Panc1 (cell line): ENCODE results near the gene BIRC6. TPM values are rescaled to one million over a fixed set of nuclear protein-coding genes. Genes with fewer than 3 reads are reported as not detected.

Experiments used
- ATAC-seq: fragments of 200-7000 bp; cut with Tn5 transposase; 2 replicates; pipeline ENCODE4 v1.9.1; 2020; ENCODE audit warnings: mild to moderate bottlenecking, moderate library complexity
- BruUV-seq: library from RNA; stranded (reverse); fragments of 400-500 nt; replicated peaks from 2 replicates; lab custom pipeline; 2021; lab: Mats Ljungman, UMichigan
- CTCF ChIA-PET: fragments of 300-600 bp; sonication (Branson Sonifier 250); formaldehyde crosslinking; loops from one replicate; lab custom pipeline; 2022; ENCODE audit warnings: antibody characterized with exemption; lab: Charles Lee
- POLR2A ChIA-PET: fragments of 300-600 bp; sonication (Branson Sonifier 250); formaldehyde crosslinking; loops from one replicate; lab custom pipeline; 2022; ENCODE audit warnings: antibody characterized with exemption; lab: Charles Lee
- DNase-seq: peaks from one replicate; pipeline ENCODE4 v3.0.0-alpha.2; 2010; ENCODE audit warnings: low read depth, low spot score
- H3K27ac ChIP-seq: 2 replicates; pipeline ENCODE4 v1.5.1; 2011; ENCODE audit warnings: mild to moderate bottlenecking, low read length, inconsistent platforms
- H3K27me3 ChIP-seq: fragments of 200-500 bp; sonication (Bioruptor generic); 2 replicates; pipeline ENCODE4 v1.6.0; 2014; ENCODE audit warnings: low read length, inconsistent platforms; ENCODE audit not compliant: control insufficient read depth, insufficient read depth
- H3K36me3 ChIP-seq: fragments of 200-500 bp; sonication (Bioruptor generic); 2 replicates; pipeline ENCODE4 v1.5.1; 2014; ENCODE audit warnings: inconsistent platforms, mild to moderate bottlenecking, low read length, moderate library complexity; ENCODE audit not compliant: control insufficient read depth, insufficient read depth
- H3K4me1 ChIP-seq: 2 replicates; pipeline ENCODE4 v1.5.1; 2011; ENCODE audit warnings: inconsistent platforms, mild to moderate bottlenecking, low read length, moderate library complexity; ENCODE audit not compliant: control insufficient read depth, insufficient read depth
- H3K4me3 ChIP-seq, 2 experiments: 2 replicates each; pipeline ENCODE4 v1.5.1; 2011 to 2012; ENCODE audit warnings: low read depth in 2 of 2, low read length in 2 of 2, mild to moderate bottlenecking in 2 of 2, inconsistent platforms in 1 of 2, moderate library complexity in 1 of 2
- H3K9me3 ChIP-seq: fragments of 200-500 bp; sonication (Bioruptor generic); 2 replicates; pipeline ENCODE4 v1.5.1; 2014; ENCODE audit warnings: low read depth, mild to moderate bottlenecking, inconsistent platforms, low read length, moderate library complexity; ENCODE audit not compliant: control insufficient read depth, insufficient read depth
- CTCF ChIP-seq: fragments of 450-650 bp; IDR thresholded peaks from 2 replicates; pipeline ENCODE4 v1.5.1; 2017; ENCODE audit warnings: mild to moderate bottlenecking
- POLR2AphosphoS5 ChIP-seq: IDR thresholded peaks from 2 replicates; pipeline ENCODE4 v1.6.1; 2012; ENCODE audit warnings: mild to moderate bottlenecking, low read depth, low read length, moderate library complexity
- REST ChIP-seq, 2 experiments: IDR thresholded peaks; 2 replicates each; pipeline ENCODE4 v1.6.1; 2011 to 2012; ENCODE audit warnings: low read depth in 2 of 2, control low read depth in 1 of 2, low read length in 1 of 2, mild to moderate bottlenecking in 1 of 2, moderate library complexity in 1 of 2; ENCODE audit not compliant: insufficient read depth in 1 of 2
- SIN3A ChIP-seq: IDR thresholded peaks from 2 replicates; pipeline ENCODE4 v1.6.1; 2012; ENCODE audit warnings: low read depth, mild to moderate bottlenecking, low read length, moderate library complexity, borderline replicate concordance; ENCODE audit not compliant: insufficient read depth
- TCF7L2 ChIP-seq: IDR thresholded peaks from 2 replicates; pipeline ENCODE4 v1.6.1; 2011; ENCODE audit warnings: mild to moderate bottlenecking, low read depth, low read length, inconsistent platforms
- in situ Hi-C: cut with HindIII; loops from 2 replicates; pipeline ENCODE4 v1.10.0; 2016; ENCODE audit warnings: low sequenced_read_pairs, low pct_unique_long_range_greater_than_20kb
- intact Hi-C: fragments of 100-400 bp; cut with micrococcal nuclease; formaldehyde crosslinking; loops from one replicate; pipeline ENCODE4 v1.10.0; 2022; ENCODE audit not compliant: unreplicated experiment
- total RNA-seq: library from RNA; stranded (reverse); gene quantifications from one replicate; pipeline ENCODE4 v1.2.1, GENCODE V29; 2021; ENCODE audit not compliant: unreplicated experiment

BIRC6 gene
- total RNA-seq, 1 experiment from 2014 or later, result 73.1 TPM

GRCh38 chr2:32404691-32405090, 47.9 kb downstream of the BIRC6 start:
- H3K9me3 ChIP-seq, result no peaks in the 10 kb centered on the region
- no peaks in the 10 kb centered on the region for H3K27me3 ChIP-seq
- BruUV-seq, result no TSS peak
- no peak overlapping the region for H3K4me3 ChIP-seq
- no peak for TF ChIP-seq SIN3A
- peaks cover 22% of the 10 kb centered on the region; the same call in 1 of the 2 replicates for H3K36me3 ChIP-seq
- ATAC-seq, result no peak
- no peak for DNase-seq
- H3K4me1 ChIP-seq, result no peaks in the 10 kb centered on the region
- ChIA-PET POLR2A (no interaction called here), CTCF (no interaction called here)
- intact Hi-C loops, result no loop called here
- H3K27ac ChIP-seq, result no peak overlapping the region
- in situ Hi-C loops, result no loop called here

- intact Hi-C loops, result no loop called here
- Histone ChIP-seq H3K4me3 (no peak overlapping the region), H3K9me3 (no peaks in the 10 kb centered on the region), H3K4me1 (peaks cover 10% of the 10 kb centered on the region), H3K36me3 (peaks cover 17% of the 10 kb centered on the region; the same call in 1 of the 2 replicates), H3K27me3 (no peaks in the 10 kb centered on the region), H3K27ac (no peak overlapping the region)
- no peak for DNase-seq
- in situ Hi-C loops, result no loop called here
- CTCF ChIA-PET, result no interaction called here
- POLR2A ChIA-PET, result no interaction called here
- TF ChIP-seq CTCF (no peak), TCF7L2 (no peak), REST (IDR thresholded peaks at IDR 0.05; ENCODE audit: insufficient read depth in 1 of 2, low read depth in 2 of 2, low read length in 1 of 2) (no peak), SIN3A (no peak), POLR2AphosphoS5 (no peak)
- ATAC-seq, result no peak
- BruUV-seq, result no TSS peak
Measured at GRCh38 chr2:32416519-32416918, 59.7 kb downstream of the BIRC6 start.

GRCh38 chr2:32417659-32418058, 60.8 kb downstream of the BIRC6 start:
- ChIA-PET POLR2A (no interaction called here), CTCF (no interaction called here)
- Histone ChIP-seq H3K27ac (no peak overlapping the region), H3K27me3 (no peaks in the 10 kb centered on the region), H3K4me3 (no peak overlapping the region), H3K9me3 (no peaks in the 10 kb centered on the region), H3K36me3 (peaks cover 17% of the 10 kb centered on the region; the same call in 1 of the 2 replicates), H3K4me1 (peaks cover 10% of the 10 kb centered on the region)
- in situ Hi-C loops (no loop called here), intact Hi-C loops (no loop called here)
- TF ChIP-seq POLR2AphosphoS5 (no peak), REST (IDR thresholded peaks at IDR 0.05; ENCODE audit: insufficient read depth in 1 of 2, low read depth in 2 of 2, low read length in 1 of 2) (no peak), CTCF (no peak), SIN3A (no peak), TCF7L2 (no peak)
- DNase-seq (no peak), ATAC-seq (no peak)
- BruUV-seq, result no TSS peak
